HG03342 (cell line): ENCODE data around the gene GMPPA.
A peak's percentile ranks its signal among the peaks of the same experiment; 100 is the strongest.

Source experiments
- ATAC-seq: cut with Tn5 transposase; IDR thresholded peaks from one replicate; pipeline ENCODE4 v1.9.1; 2021; ENCODE audit warnings: mild to moderate bottlenecking, moderate library complexity; ENCODE audit not compliant: unreplicated experiment

Gene GMPPA

GRCh38 chr2:219517954-219518778 is 19.5 kb downstream of the GMPPA start:
- ATAC-seq, result no peak

GRCh38 chr2:219519526-219519916 is 20.8 kb downstream of the GMPPA start:
- ATAC-seq, result no peak

GRCh38 chr2:219520079-219520478 is 21.4 kb downstream of the GMPPA start:
- ATAC-seq, result no peak

- ATAC-seq, result no peak
Observed at GRCh38 chr2:219521066-219521880, 22.6 kb downstream of the GMPPA start.

- ATAC-seq, result no peak
Observed at GRCh38 chr2:219522111-219523030, 23.7 kb downstream of the GMPPA start.

GRCh38 chr2:219523031-219523671 is 24.5 kb downstream of the GMPPA start:
- ATAC-seq, result no peak

GRCh38 chr2:219524817-219525216 is 26.1 kb downstream of the GMPPA start:
- ATAC-seq, result no peak

- ATAC-seq, result no peak
Observed at GRCh38 chr2:219525533-219526232, 27.0 kb downstream of the GMPPA start.

GRCh38 chr2:219526320-219527075 is 27.8 kb downstream of the GMPPA start:
- ATAC-seq, result no peak

- no peak for ATAC-seq
Observed at GRCh38 chr2:219527076-219527394, 28.3 kb downstream of the GMPPA start.

GRCh38 chr2:219527472-219527871 is 28.8 kb downstream of the GMPPA start:
- no peak for ATAC-seq

GRCh38 chr2:219530048-219530963 is 31.6 kb downstream of the GMPPA start:
- ATAC-seq, result peak; percentile 88

- no peak for ATAC-seq
Observed at GRCh38 chr2:219531639-219532377, 33.1 kb downstream of the GMPPA start.

GRCh38 chr2:219532378-219532649 is 33.6 kb downstream of the GMPPA start:
- ATAC-seq, result no peak

GRCh38 chr2:219533930-219534661 is 35.4 kb downstream of the GMPPA start:
- ATAC-seq, result no peak

- no peak for ATAC-seq
Observed at GRCh38 chr2:219536425-219536824, 37.7 kb downstream of the GMPPA start.

GRCh38 chr2:219536967-219537366 is 38.3 kb downstream of the GMPPA start:
- no peak for ATAC-seq
